Bronchial epithelial cell (primary cell): ENCODE results near the gene RNFT2. TPM values are rescaled to one million over a fixed set of nuclear protein-coding genes. Genes with fewer than 3 reads are reported as not detected.
A peak's percentile ranks its signal among the peaks of the same experiment; 100 is the strongest.

Experiments
- DNase-seq: peaks from one replicate; pipeline ENCODE4 v3.0.0-alpha.2; 2010; ENCODE audit warnings: low read depth
- FAIRE-seq: peaks from 2 replicates; lab custom pipeline; 2011; peaks lifted over from hg19 to GRCh38; lab: Jason Lieb, UNC
- H3K27me3 ChIP-seq: 2 replicates; pipeline ENCODE4 v1.5.1; 2011; ENCODE audit warnings: low read length; ENCODE audit not compliant: control insufficient read depth, insufficient read depth
- H3K36me3 ChIP-seq: 2 replicates; pipeline ENCODE4 v1.5.1; 2011; ENCODE audit warnings: low read length; ENCODE audit not compliant: control insufficient read depth, insufficient read depth
- H3K4me3 ChIP-seq: 2 replicates; pipeline ENCODE4 v1.5.1; 2011; ENCODE audit warnings: mild to moderate bottlenecking, low read depth, low read length, control low read depth
- CTCF ChIP-seq: IDR thresholded peaks from 2 replicates; pipeline ENCODE4 v1.5.1; 2011; ENCODE audit warnings: mild to moderate bottlenecking, moderate library complexity, low read length, control low read depth, inconsistent platforms; ENCODE audit not compliant: insufficient read depth, severe bottlenecking
- total RNA-seq: library from RNA; depleted of rRNA; stranded (reverse); fragments of >200 nt; gene quantifications from 2 replicates; pipeline ENCODE4 v1.2.1, GENCODE V29; 2014

Gene RNFT2
- total RNA-seq, 1 donor from 2014 or later: 0.26 TPM

DNA sequence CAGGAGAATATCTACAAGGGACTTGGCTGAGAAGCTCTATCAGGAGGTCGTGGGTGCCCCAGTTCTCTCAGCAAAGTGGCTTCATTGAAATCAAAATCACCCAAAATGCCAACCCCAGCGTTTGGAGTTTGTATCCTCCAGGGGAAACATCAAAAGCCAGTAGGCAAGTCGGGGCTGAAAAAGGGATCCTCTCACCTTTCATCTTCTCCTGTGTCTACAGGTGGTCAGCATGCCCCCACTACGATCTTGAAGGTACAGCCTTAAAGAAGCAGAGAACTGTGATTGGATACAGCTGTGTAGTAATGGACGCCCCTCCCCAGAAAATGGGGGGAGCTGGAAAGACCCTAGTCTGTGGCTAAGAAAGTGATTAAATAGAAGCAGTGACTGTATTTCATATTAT is 121.0 kb downstream of the RNFT2 start:
- no peak overlapping the region for H3K4me3 ChIP-seq
- H3K27me3 ChIP-seq: no peaks in the 10 kb centered on the region
- FAIRE-seq (no peak), DNase-seq (no peak)
- no peak for TF ChIP-seq CTCF
- no peaks in the 10 kb centered on the region for H3K36me3 ChIP-seq

DNA sequence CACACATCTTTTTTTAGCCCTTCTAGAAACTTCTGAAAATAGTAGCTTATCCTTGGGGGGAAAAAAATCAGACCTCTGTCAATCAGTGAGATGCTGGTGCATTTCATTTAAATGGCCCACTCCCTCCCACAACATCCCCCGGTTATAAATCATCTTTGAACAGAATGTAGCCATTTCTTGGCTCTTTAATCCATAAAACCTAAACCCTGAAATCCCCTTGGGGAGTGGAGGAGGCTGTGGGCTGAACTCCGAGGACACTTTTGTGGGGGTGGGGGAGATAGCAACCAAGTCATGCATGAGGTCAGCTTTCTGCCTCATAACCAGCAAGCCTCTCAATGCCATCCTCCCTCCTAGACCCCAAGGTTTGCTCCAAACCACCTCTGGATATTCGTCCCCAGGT is 122.1 kb downstream of the RNFT2 start:
- DNase-seq: no peak
- no peak for TF ChIP-seq CTCF
- no peak for FAIRE-seq
- H3K36me3 ChIP-seq: no peaks in the 10 kb centered on the region
- H3K27me3 ChIP-seq: no peaks in the 10 kb centered on the region
- H3K4me3 ChIP-seq: no peak overlapping the region

DNA sequence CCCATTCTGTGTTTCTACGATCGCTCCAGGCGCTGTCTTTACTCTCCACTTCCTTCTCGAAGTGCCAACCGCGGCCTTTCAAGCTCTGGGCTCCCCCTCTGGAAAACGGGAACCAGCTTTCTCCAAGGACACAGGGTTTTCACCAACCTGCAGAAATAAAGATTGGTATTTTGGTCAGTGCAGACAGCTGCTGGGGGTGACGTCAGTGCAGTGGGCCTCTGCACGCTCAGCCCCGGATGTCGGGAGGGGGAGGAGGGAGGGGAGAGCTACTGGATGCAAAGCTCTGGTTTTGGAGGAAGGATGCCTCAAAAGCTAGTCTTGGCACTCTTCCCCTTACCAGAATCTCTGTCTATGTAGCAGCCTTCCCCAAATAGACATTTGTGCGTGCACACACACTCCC is 123.2 kb downstream of the RNFT2 start:
- FAIRE-seq (no peak), DNase-seq (no peak)
- no peak overlapping the region for H3K4me3 ChIP-seq
- H3K36me3 ChIP-seq: no peaks in the 10 kb centered on the region
- TF ChIP-seq CTCF: no peak
- no peaks in the 10 kb centered on the region for H3K27me3 ChIP-seq

- no peaks in the 10 kb centered on the region for H3K27me3 ChIP-seq
- no peak for TF ChIP-seq CTCF
- DNase-seq: no peak
- H3K4me3 ChIP-seq: no peak overlapping the region
- H3K36me3 ChIP-seq: no peaks in the 10 kb centered on the region
- no peak for FAIRE-seq
Observed at GRCh38 chr12:116862167-116862566, 124.1 kb downstream of the RNFT2 start.

DNA sequence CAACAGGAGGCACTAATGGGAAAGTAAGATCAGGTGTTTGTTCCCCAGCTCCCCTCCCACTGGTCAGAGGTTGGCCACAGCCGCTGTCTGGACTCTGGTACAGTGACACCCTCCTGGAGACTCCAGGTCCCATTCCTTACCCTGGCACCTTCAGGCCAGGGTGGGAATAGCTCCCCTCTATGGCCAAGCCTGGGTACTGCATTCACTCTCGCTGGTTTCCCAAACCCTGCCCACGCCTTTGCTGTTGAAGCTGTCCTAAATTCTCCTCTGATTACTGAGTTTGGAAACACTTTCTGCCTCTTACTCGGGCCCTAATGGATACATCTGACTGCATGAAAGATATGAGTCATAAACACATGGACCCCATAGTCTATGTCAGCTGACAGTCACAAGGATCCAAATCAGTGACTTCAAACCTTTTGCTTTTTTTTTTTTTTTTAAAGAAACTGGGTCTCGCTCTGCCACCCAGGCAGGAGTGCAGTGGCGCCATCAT is 125.2 kb downstream of the RNFT2 start:
- Histone ChIP-seq H3K4me3 (no peak overlapping the region), H3K27me3 (no peaks in the 10 kb centered on the region), H3K36me3 (no peaks in the 10 kb centered on the region)
- DNase-seq: no peak
- peak; percentile 27 for TF ChIP-seq CTCF
- no peak for FAIRE-seq
